Measurements from ENCODE around the gene ATF7IP2.
A peak's percentile ranks its signal among the peaks of the same experiment; 100 is the strongest.
"Not testable (repeated sequence)": the region's sequence is repeated elsewhere in the genome, so short reads cannot be mapped to it uniquely, and the experiment has no call there.

Gene ATF7IP2

DNA sequence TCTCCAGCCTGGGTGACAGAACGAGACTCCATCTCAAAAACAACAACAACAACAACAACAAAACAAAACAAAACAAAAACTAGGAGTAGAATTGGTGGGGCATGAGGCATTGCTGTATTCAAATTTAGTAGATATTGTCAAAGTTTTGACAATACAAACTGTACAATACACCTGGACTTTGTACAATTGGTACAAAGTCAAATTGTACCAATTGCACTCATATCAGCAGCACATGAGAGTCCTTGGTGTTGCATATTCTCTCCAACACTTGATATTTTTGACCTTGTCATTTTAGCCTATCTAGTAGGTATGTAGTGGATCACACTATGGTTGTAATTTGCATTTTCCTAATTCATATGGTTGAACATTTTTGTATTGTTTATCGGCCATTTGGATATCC, 14.3 kb upstream of the ATF7IP2 start:
- no peak for DNase-seq

GRCh38 chr16:10373556-10373955, 12.3 kb upstream of the ATF7IP2 start:
- DNase-seq, result no peak

GRCh38 chr16:10376229-10376628, 9.6 kb upstream of the ATF7IP2 start:
- DNase-seq, result no peak

DNA sequence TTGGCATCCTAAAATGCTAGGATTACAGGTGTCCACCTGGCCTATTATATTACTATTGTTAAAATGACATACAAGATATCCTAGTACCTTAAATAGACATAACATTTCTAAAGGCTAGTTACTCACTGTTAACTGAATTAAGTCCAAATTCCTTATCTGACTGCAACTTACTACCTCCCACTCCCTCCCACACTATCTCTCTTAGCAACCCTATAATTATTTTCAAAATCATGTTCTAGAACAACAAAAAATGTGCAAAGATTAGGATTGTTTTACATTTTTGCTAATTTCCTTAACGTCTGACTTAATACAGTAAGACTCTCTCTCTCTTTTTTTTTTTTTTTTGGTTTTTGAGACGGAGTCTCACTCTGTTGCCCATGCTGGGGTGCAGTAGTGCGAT, 2.2 kb upstream of the ATF7IP2 start:
- no peak for DNase-seq

DNA sequence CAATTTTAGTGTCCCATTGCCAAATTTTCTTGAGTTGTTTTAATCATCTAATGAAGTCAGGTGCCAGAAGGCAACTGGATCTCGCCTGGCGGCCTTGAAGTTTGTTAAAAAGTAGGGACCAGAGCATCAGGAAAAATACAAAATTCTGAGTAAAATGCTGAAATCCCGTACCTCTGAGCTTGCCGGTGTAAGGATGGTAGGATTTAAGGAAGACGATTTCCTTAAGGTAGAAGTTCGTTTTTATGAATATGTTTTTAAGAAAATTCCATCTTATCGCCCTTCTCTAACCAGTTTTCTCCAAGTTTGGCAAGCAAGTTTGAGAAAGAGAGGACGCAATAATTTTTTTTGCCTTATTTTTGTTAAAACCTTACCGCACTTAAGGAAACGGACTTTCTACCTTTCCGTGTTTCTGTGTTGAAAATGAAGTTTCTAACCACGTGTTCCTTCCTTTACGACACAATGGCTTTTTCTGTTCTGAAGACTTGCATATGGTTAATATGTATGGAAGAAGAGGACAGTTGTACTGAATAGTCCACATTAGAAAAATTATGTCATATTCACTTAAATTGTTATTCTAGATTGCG, 748 bp downstream of the ATF7IP2 start:
- DNase-seq, result peak in 1 of 56 donors; percentile 31

DNA sequence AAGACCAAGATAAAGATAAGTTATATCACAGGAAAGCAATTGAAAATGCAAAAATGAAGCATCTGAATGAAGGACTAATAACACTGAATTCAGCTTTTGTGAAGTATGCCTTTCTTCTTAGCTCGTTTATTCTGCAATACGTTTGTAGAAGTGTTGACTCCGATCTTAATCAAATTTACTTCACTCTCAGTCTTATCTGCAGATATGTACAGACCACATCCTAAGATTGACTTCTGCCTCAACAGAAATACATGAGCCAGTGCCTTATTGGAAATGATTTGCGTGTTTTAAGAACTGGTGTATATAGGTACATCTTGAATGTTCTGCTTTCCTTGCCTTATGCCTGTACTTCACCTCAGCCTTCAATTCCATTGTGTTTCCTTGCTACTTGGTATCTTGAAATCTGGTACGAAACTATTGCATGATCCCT, 1.3 kb downstream of the ATF7IP2 start:
- no peak for DNase-seq

GRCh38 chr16:10388988-10389387, 3.1 kb downstream of the ATF7IP2 start:
- no peak for DNase-seq

GRCh38 chr16:10390330-10390729, 4.5 kb downstream of the ATF7IP2 start:
- no peak for DNase-seq

- DNase-seq, result no peak
Observed at GRCh38 chr16:10390867-10391266, 5.0 kb downstream of the ATF7IP2 start.

DNA sequence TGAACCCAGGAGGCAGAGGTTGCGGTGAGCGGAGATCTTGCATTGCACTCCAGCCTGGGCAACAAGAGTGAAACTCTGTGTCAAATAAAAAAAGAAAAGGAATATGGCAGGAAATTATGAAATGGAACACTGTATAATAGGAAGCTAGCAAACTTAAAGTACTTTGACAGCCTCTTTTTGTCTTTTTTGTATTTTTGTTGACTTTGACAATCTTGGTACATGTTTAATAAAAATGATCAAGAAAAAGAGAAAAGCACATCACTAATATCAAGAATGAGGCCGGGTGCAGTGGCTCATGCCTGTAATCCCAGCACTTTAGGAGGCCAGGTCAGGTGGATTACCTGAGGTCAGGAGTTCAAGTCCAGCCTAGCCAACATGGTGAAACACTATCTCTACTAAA, 5.5 kb downstream of the ATF7IP2 start:
- no peak for DNase-seq

GRCh38 chr16:10402975-10403374, 17.1 kb downstream of the ATF7IP2 start:
- no peak for DNase-seq

DNA sequence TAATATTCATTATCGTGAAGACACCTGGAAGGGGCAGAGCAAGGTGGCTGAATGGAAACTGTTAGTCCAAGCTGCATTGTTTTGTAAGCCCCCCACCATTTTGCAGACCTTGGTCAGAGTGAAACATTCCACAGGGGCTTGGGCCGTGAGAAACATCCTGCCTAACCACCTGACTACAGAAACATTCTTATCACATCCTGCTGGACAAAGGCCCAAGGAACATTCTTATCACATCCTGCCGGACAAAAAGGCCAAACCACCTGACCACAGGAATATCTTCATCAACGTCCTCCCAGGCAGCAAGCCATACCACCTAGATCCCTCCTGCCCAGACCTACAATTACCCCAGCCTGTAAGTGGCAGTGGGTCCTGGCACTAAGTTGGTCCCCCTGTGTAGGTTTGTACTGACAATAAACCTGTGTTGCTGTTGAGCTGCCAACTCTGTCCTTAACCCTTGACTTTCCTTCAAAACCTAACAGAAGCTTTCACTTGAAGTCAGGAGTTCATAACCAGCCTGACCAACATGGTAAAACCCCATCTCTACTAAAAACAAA, 19.6 kb downstream of the ATF7IP2 start:
- no peak for DNase-seq

GRCh38 chr16:10408824-10409381, 23.0 kb downstream of the ATF7IP2 start:
- no peak for DNase-seq

DNA sequence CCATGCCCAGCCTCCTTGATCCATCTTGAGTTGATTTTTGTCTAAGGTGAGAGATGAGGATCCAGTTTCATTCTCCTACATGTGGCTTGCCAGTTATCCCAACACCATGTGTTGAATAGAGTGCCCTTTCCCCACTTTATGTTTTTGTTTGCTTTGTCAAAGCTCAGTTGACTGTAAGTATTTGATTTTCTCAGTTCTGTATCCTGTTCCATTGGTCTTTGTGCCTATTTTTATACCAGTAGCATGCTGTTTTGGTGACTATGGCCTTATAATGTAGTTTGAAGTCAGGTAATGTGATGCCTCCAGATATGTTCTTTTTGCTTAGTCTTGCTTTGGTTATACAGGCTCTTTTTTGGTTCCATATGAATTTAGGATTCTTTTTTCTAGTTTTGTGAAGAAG, 23.9 kb downstream of the ATF7IP2 start:
- not testable (repeated sequence) for DNase-seq

GRCh38 chr16:10410469-10410868, 24.6 kb downstream of the ATF7IP2 start:
- DNase-seq, result no peak

GRCh38 chr16:10412935-10413601, 27.2 kb downstream of the ATF7IP2 start:
- no peak for DNase-seq

DNA sequence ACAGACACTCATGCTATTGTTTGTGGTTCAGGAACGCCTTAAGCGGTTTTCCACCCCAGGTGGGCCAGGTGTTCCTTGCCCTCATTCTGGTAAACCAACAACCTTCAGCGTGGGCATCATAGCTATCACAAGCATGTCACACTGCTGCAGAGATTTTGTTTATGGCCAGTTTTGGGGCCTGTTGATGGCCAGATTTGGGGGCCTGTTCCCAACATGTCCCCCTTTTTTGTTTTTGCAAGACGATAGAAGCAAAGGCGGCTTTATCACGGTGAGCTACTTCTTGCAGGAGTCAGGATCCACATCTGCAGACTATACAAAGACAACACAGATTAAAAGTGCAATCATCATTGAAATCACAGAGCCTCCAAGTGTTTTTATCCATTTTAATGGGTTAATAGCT, 32.3 kb downstream of the ATF7IP2 start:
- DNase-seq, result not testable (repeated sequence)

- DNase-seq, result no peak
Observed at GRCh38 chr16:10419701-10420100, 33.8 kb downstream of the ATF7IP2 start.

- no peak for DNase-seq
Observed at GRCh38 chr16:10421596-10421995, 35.7 kb downstream of the ATF7IP2 start.

- DNase-seq, result no peak
Observed at GRCh38 chr16:10428433-10429168, 42.7 kb downstream of the ATF7IP2 start.

GRCh38 chr16:10429299-10429969, 43.6 kb downstream of the ATF7IP2 start:
- DNase-seq, result not testable (repeated sequence)
